NCI-H460 (cell line): ENCODE measurements around the gene TKTL1. TPM values are rescaled to one million over a fixed set of nuclear protein-coding genes. Genes with fewer than 3 reads are reported as not detected.

Source experiments
- DNase-seq: peaks from one replicate; pipeline ENCODE4 v3.0.0-alpha.2; 2016; ENCODE audit warnings: low read depth; ENCODE audit errors: extremely low read depth
- total RNA-seq: library from RNA; depleted of rRNA; stranded (reverse); fragments of >200 nt; shearing (Covaris generic); gene quantifications from 2 replicates; pipeline ENCODE4 v1.2.3, GENCODE V29; 2014

TKTL1 gene
- total RNA-seq, 1 experiment from 2014 or later, result not detected

DNA sequence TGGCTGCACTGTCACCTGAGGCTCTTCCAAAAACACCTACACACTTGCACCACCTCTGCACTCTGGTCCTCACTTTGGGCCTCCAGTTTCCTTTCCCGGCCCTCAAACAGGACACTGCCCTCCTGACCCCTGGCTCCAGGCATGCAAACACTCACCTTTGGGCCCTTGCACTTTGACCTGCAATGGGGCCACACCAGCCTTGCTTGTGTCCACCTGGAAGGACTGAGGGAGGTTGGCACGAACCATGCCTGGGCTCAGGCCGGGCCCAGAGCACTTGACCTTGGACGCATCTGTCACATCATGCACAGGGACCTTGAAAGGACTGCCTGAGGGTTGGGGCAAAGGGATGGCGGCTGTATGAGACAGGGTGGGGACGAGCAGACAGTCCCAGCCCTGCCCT is 63.2 kb downstream of the TKTL1 start:
- DNase-seq, result no peak

DNA sequence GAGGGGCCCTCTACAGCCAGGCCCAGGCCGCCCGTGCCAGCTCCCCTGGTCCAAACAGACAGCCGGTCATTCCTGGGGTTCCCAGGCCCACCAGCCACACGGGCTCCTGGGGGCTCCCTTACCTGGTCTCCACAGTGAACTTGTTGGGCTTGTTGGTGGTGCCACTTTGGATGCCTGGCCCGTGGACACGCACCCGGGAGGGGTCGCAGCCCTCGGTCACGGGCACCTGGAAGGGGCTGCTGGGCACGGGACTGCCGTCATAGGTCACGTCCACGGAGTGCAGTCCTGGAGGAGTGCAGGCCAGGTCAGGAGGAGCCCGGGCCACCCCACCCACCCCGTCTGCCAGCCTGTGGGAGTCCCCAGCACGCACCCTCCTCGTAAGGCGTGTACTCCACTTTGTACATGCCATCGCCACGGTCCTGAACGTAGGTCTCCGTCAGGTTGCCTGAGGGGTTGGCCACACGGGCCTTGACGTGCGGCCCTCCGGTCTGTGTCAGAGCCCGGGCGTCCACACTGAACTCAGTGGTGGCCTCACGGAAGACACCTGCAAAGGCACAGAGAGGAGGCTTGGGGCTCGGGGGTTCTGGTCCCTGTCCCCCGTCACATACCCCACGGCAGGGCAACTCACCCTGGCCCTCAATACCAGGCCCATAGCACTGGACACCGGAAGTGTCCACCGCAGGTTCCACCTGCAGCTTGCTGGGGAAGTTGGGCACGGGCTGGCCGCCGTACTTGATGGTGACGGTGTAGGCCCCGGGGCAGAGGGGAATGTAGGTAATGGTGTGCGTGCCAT is 64.0 kb downstream of the TKTL1 start:
- DNase-seq, result no peak

DNA sequence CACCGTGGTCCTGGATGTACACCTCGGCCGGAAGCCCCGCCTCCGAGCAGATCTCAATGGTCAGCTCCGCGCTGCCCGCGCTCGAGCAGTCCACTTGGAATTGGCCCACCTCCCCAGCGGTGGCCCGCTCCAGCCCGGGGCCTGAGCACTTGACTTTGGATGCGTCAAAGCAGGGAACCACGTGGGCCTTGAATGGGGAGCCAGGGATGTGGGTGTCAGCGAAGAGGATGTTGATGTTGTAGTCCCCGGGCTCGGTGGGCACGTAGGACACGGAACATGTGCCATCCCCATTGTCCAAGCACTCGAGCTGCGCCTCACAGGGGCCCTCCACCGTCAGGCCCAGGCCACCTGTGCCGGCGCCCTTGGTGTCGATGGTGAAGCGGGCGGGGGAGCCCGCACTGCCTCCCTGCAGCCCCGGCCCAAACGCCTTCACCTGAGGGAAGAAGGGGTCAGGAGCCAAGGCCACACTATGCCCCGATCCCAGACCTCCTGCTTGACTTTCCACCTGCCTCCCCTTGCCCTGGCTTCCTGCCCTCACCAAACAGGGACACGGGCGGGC is 64.6 kb downstream of the TKTL1 start:
- no peak for DNase-seq

DNA sequence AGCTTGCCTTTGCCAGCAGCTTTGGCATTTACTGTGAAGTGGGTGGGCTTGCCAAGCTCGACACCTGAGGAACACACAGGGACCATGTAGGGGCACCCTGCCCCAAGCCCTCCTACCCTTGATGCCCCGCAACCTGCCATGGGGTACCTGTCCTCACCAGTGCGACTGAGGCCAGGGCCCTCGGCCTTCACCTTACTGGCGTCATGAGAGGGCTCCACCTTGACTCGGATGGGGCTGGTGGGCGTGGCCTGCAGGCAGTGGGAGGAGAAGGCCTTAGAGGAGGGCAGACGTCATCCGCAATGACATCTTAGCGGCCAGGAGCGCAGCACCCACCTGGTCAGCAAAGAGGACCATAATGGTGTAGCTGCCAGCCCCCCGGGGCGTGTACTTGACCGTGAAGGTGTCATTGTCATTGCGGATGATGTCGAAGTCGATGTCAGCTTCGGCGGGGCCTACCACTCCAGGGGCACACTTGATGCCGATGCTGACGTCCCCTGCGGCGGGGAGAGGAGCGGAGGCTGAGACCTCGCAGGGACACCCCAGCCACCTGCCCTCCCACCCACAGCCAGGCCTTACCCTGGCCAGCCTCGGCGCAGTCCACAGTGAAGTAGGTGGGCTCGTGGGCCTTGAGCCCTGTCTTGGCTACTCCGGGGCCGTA is 66.6 kb downstream of the TKTL1 start:
- DNase-seq, result no peak

DNA sequence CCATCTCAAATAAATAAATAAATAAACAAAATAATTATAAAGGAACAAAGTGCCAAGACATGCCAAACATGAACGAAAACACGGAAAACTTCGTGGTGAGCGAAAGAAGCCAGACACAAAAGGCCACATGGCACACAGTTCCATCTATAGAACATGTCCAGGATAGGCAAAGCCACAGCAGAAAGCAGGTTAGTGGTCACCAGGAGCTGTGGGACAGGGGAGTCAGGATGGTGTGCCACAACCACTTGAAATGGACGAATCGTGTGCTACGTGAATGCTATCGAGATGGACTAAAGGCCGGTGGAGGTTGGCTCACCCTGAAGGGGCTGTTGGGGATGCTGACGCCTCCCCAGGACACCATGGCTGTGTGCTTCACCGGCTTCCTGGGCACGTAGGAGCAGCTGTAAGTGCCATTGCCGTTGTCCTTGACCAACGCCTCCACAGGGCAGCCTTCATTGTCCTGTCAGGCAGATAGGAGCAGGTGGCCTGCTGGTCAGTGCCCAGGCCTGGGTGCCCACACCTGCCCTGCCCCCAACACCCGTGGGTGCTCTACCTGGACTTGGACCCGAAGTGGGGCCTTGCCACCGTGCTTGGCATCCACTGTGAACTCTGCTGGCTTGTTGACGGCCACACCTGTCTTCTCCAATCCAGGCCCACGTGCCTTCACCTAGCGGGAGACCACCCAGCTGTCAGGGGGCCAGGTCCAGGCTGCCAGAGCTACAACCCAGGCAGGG is 68.3 kb downstream of the TKTL1 start:
- no peak for DNase-seq

DNA sequence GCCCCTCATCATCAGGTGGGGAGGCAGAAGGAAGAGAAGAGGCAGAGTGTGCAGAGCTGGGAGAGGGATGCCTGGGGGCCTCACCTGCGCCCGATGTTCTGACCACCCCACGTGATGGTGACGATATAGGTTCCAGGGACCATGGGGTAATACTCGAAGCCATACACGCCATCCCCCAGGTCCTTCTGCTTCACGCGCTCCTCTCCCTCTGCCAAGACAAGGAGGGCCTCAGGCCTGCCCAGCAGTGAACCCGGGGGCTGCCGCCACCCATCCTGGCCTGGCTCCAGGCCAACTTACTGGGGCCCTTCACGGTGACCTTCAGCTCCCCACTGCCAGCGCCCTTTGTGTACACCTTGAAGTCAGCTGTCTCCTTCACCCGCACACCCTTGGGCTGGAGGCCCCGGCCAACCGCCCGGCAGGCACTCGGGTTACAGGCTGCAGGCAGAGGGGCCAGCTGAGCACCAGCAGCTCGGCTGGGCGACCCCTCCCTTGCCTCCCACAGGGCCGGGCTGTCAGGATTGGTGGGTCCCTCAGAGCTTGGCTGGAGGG is 69.5 kb downstream of the TKTL1 start:
- no peak for DNase-seq

DNA sequence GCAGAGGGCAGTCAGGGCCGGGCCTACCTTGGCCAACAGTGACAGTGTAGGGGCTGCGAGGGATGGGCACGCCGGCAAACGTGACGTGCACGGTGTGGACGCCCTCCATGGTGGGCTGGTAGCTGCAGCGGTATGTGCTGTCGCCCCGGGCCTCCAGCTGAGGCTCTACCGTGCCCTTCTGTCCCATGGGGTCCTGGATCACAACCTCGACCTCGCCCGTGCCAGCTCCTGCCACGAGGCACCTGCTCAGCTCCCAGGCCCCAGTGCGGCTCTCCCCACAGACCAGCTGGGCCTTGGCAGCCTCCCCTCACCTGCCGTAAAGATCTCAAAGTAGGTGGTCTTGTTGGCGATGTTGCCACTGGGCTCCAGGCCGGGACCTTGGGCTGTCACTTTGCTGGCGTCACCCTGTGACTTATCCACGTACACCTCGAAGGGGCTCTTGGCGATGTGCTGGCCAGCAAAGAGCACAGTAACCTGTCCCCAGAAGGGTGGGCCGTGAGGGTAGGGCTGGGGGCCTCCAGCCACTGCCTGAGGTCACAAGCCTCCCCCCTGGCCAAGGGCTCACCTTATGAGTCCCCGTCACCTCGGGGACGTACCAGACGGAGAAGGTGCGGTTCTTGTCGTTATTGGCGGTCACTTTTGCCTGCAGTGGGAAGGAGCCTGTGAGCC is 70.5 kb downstream of the TKTL1 start:
- DNase-seq, result no peak

DNA sequence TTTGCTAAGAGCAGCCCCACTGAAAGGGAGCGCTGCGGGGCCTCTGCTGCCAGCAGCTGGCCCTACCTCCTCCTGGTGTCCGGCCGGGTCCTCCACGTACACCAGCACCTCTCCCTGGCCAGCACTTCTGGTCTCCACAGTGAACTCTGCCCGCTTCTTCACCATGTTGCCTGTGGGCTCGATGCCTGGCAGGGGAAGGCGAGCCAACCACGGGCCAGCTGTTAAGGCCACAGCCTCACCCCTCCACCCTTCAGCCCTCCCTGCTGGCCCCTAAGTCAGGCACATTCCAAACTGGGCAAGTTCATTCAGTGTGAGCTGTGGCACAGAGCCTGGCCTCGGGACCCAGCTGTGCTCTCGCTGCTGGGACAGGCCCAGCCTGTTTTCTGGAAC is 71.1 kb downstream of the TKTL1 start:
- no peak for DNase-seq

DNA sequence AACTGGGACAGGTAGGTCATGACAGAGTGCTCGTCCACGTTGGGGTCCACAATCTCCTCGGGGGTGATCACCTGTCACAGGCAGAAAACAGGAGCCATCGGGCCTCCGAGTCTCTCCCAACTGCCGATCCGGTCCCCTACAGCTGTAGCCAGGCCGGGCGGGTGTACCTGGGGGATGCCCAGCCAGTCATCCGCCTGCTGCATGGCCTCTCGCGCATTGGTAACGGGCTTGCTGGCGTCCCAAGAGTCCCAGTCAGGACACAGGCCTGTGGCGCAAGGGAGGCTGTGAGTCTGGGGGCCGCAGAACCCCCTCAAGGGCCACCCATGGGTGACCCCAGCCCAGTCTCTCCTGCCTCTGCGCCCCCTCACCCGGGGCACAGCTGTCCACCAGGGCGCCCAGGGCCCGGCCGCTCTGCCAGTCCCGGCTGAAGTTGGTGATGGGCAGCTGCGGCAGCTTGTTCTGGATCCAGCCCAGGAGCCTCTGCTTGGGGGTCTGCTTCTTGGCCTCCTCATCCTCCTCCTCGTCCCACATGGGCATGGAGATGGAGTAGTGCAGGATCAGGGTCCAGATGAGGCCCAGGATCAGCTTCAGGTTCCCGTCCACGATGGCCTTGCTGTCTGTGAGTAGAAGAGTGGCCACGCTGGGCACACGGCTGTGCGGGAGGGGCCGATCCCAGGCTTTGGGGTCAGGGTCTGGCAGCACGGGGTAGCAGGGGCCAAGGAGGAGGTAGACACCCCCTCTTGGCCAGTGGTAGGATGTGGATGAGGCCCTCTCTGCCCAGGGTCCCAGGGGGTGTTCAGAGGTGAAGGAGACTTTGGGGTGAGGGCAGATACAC is 72.1 kb downstream of the TKTL1 start:
- DNase-seq, result no peak

DNA sequence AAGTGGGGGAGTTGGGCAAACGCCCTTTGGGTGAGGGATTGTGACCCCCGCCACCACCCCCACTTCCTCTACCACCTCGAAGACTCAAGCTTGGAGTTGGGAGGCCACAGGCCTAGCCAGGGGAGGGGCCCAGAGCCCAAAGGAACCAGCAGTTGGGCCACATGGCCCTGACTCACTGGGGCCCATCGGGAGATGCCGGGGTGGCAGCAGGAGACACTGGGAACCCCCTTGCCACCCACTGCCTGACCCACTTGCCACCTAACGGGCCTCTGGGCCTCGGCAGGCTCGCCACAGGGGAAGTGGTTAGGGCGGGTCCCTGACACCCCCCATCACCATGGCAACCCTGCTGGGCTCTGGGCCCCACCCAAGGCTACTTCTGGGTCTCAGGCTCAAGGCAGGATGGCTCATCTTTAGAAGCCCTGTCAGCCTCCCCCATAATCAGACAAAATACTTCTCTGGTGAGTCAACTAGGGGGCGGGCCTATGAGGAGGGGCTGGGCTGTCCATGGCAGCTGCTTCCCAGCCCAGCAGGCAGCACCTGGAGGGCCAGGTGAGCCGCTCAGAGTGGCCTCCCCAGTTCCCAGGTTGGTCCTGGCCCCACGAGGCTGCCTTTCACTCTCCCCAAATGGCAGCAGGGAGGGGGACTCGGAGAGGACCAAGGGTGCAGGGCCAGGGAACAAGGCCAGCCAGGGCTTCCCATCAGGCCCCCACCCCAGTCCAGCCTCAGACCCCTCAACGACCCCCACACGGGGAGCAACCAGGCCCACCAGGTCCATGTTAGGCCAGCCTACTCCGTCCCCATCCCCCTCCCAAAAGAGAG is 73.2 kb downstream of the TKTL1 start:
- DNase-seq, result peak; percentile 86

DNA sequence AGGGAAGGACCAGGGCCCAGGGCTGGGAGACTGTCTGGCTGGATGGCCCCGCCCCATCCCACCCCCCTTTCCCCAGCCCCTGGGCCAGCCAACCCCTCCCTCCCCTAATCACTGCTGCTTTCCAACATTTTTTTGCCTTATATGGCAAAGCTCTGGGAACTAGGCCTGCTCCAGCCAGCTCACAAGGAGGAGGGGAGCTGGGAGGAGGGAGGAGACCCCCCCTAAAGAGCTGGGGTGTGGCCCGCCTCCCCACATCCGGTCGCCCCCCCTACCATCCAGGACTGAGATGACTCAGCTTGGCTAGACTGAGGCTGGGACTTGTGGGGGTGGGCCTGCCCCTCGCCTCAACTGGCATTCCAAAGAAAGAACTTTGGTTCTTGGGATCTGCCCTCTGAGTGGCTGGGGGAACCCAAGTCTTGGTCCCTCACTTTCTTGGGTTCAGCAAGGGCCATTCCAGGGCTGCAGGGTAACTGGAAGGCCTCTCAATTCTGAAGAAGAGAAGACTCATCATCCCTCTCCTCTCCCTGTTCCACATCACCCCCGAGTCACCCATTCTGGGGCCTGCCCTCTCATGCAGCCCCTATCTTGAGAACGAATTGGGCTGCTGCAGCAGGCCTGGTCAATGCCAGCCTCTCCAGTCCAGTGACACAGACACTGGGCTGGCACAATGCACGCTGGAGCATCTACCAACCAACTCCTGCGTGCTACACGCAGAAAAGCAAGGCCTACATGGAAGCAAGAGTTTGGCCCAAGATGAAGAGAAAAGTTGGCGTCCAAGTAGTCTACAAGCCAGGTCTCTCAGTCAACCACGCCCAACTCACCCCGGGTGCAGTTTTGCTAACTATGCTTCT is 74.1 kb downstream of the TKTL1 start:
- DNase-seq, result peak; percentile 80

DNA sequence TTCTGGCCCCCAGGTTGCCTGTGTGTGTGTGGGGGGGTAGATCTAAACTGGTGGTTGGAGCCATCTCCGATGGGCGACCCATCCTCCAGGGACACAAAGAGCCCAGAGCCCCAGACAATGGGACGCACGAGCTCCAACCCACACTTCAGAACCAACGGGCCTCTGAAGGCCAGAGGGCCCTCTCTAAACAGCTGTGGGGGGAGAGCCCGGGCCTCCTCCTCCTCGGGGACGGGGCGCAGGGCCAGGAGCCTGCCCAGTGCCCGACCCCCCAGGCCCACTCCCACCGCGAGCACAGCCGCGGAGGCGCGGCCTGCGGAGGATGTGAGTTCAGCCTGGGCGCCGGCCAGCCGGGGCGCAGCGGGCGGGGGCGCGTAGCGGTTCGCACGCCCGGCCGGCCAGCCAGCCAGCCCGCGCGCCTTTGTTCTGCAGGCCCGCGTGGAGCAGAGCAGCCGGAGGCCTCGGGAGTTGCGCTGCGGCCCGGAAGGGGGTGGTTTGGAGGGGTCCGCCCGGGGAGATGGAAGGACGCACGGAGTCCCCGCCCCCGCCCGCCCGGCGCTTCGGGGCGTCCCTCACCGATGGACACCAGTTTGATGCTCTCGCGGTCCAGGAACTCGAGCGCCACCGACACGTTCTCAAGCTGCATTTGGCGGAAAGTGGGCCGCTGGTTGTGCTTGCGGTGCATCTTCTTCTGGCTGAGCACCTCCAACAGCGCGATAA is 74.9 kb downstream of the TKTL1 start:
- DNase-seq, result no peak

DNA sequence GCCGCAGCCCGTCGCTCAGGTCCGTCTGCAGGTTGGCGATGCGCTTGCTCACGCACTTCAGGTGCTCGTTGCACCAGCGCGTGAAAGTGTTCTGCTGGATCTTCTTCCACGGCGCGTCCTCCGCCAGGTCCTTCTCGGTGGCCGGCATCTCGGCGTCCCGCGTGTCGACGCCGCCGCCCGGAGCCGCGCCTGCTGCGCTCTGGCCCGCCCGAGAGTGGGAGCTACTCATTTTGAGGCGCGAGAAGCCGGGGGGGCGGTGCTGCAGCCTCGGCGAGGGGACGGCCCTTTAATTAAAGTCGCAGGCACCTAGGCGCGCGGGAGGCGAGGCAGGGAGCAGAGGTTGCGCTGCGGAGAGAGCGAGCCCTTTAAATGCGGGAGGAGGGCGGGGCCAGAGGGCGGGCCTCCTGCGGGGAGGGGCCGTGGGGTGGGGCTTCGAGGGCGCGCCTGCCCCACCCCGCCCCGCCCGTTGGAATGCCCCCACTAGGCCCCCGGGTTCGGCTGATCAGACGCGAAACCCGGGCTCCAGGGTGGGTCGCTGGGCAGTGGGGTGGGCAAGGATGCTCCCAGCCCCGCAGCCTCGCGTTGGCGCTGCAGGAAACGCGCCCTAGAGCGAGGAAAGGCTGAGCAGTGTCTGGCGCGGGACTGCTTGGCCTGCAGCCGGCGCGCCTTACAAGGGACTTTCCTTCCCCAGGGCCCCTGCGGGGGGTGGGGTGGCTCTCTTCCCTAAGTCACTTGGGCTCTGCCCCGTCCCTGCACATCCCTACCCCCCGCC is 75.6 kb downstream of the TKTL1 start:
- peak; percentile 95 for DNase-seq

DNA sequence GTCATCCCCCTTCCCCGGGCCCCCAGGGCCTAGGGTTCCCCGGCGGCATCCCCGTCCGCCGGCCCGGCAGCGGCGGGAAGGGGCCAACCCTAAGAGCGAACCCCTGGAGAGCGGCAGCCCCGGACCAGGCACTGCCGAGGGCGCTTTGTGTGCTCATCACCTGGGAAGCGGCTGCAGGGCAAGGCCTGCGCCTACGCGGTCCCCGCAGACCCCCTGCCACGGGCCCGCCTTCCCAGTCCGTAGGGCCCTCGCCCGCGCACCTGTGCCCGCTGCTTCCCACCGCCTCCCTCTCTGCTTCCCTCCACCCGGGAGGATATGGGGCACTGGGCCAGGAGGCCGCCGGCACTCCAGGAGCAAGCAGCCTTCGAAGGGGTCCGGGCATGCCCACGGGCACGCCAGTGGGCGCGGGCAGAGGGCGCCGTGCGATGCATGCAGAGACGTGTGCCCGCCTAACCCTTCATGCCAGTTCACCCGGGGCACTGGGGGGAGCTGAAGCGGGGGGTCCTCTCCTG is 76.2 kb downstream of the TKTL1 start:
- no peak for DNase-seq

DNA sequence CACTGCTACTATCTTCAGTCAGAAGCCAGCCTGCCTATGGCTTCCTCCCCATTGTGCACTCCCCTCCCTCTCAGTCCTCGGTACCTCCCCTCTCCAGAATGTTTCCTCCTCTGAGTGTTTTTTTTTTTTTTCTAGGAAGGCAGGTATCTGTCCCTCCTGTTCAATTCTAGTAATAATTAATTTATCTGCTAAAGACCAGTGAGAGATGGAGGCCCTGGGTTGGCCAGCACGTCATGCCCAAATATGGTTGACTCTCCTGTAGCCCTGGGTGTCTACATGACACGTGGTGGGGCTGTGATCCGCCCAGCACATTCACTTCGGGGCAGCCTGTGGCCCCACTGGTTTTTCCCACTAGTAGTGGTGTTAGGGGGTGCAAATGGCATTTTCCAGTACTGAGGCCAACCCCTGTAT is 77.0 kb downstream of the TKTL1 start:
- DNase-seq, result no peak
